Stimulated activated CD4-positive, alpha-beta T cell treated with anti-CD3 and anti-CD28 coated beads, Interleukin-15, amount 100 ng/mL, for 1 hour (primary cell): ENCODE results near the gene BIVM.

Source experiments
- DNase-seq, 2 donors: peaks; one replicate each; pipeline ENCODE4 v3.0.0-alpha.2; 2020; ENCODE audit warnings: low read depth in 1 of 2, low spot score in 1 of 2

Gene BIVM

GRCh38 chr13:102878481-102878880 is 79.6 kb downstream of the BIVM start:
- DNase-seq: no peak

GRCh38 chr13:102879793-102880499 is 81.0 kb downstream of the BIVM start:
- no peak for DNase-seq

- DNase-seq: no peak
Observed at GRCh38 chr13:102881819-102882686, 83.1 kb downstream of the BIVM start.
